ENCODE data around the gene ZNF628.
"Not testable (repeated sequence)": the region's sequence is repeated elsewhere in the genome, so short reads cannot be mapped to it uniquely, and the experiment has no call there.

The ZNF628 gene

DNA sequence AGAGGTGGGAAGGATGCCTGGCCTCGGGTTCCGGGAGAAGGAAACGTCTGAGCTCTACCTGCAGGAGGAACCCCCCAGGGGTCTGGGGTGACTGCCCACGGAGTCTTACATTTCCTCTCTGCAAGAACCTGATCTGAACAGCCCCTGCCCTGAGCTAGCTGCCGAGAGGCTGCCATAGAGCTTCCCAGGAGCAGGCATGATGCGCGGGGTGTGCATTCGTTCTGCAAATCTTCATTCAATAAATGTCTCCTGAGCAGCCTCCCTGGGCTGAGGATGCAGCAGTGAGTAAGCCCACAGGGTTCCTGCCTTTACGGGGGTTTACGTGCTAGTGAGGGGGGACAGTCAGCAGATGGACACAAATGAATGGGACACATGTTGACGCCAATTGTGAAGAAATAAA is 31.8 kb upstream of the ZNF628 start:
- Histone ChIP-seq H4K20me1 (ENCODE audit: control insufficient read depth, insufficient read depth, low read depth, low read length) (no peaks in the 10 kb centered on the region; the same call in 1 of the 2 replicates), H3K4me2 (ENCODE audit: low read length) (no peak overlapping the region), H3K36me3 (ENCODE audit: control insufficient read depth, low read length) (no peaks in the 10 kb centered on the region), H3K4me1 (ENCODE audit: control insufficient read depth, low read length) (peaks cover 15% of the 10 kb centered on the region), H3F3A (ENCODE audit: control insufficient read depth, insufficient read depth) (peaks cover 5% of the 10 kb centered on the region; the same call in 1 of the 2 replicates), H3K9me2 (replicated peaks; ENCODE audit: control insufficient read depth, low read length) (no peaks in the 10 kb centered on the region), H3K27me3 (ENCODE audit: control insufficient read depth, low read length) (peaks cover 32% of the 10 kb centered on the region), H3K4me3 (ENCODE audit: low read length) (no peak overlapping the region), H3K27ac (ENCODE audit: low read depth, low read length) (no peak overlapping the region), H3K79me2 (ENCODE audit: control insufficient read depth, low read length) (no peaks in the 10 kb centered on the region), H3K9me3 (ENCODE audit: control insufficient read depth, insufficient read depth, low read length) (no peaks in the 10 kb centered on the region)
- TF ChIP-seq EZH2phosphoT487 (IDR thresholded peaks at IDR 0.05; ENCODE audit: borderline replicate concordance, low read length): no peak

- Histone ChIP-seq H3K36me3 (ENCODE audit: control insufficient read depth, low read length) (no peaks in the 10 kb centered on the region), H3K79me2 (ENCODE audit: control insufficient read depth, low read length) (no peaks in the 10 kb centered on the region), H3K9me2 (replicated peaks; ENCODE audit: control insufficient read depth, low read length) (no peaks in the 10 kb centered on the region), H3K4me3 (ENCODE audit: low read length) (no peak overlapping the region), H3K4me2 (ENCODE audit: low read length) (no peak overlapping the region), H3K27ac (ENCODE audit: low read depth, low read length) (no peak overlapping the region), H3K4me1 (ENCODE audit: control insufficient read depth, low read length) (peaks cover 8% of the 10 kb centered on the region), H3F3A (ENCODE audit: control insufficient read depth, insufficient read depth) (peaks cover 5% of the 10 kb centered on the region; the same call in 1 of the 2 replicates), H3K27me3 (ENCODE audit: control insufficient read depth, low read length) (peaks cover 26% of the 10 kb centered on the region), H3K9me3 (ENCODE audit: control insufficient read depth, insufficient read depth, low read length) (no peaks in the 10 kb centered on the region), H4K20me1 (ENCODE audit: control insufficient read depth, insufficient read depth, low read depth, low read length) (no peaks in the 10 kb centered on the region)
- TF ChIP-seq CTCF (IDR thresholded peaks at IDR 0.05; ENCODE audit: low read depth, low read length, poor library complexity, severe bottlenecking): no peak
- TF ChIP-seq EZH2phosphoT487 (IDR thresholded peaks at IDR 0.05; ENCODE audit: borderline replicate concordance, low read length): no peak
Observed at GRCh38 chr19:55446060-55446459, 30.4 kb upstream of the ZNF628 start.

DNA sequence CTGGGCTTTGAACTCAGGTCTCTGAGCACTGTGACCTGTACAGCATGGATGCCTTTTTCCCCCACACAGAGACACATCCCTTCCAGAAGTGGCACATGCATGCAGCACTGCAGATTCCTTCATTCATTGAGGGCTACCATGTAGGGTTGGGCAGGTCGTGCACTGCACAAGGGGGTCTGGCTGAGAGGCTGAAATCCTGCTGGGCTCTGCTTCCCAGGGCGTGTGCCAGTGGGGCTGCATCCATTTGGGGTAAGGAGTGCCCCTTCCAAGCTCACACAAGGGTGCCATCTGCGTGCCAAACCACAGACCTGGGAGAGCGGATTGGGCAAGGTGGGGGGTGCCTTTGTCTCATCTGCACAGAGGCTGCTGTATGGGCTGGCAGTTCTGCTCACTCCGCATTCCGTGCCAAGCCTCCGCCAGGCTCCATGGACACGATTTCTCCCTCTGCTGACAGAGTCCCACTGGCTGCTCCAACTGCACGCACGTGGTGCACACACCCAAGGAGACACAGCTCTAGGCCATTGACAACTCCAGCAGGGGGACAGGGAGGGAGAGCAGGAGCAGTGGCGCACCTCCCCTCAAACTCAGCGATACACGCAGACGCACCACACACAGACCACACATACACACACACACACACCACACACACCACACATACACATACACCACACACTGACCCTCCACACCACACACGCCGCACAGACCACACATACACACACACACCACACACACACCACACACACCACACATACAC is 28.8 kb upstream of the ZNF628 start:
- H3K9me2 ChIP-seq (replicated peaks; ENCODE audit: control insufficient read depth, low read length): no peaks in the 10 kb centered on the region
- peaks cover 25% of the 10 kb centered on the region for H3K27me3 ChIP-seq (ENCODE audit: control insufficient read depth, low read length)
- no peak overlapping the region for H3K4me3 ChIP-seq (ENCODE audit: low read length)
- H3K27ac ChIP-seq (ENCODE audit: low read depth, low read length): no peak overlapping the region
- H3K79me2 ChIP-seq (ENCODE audit: control insufficient read depth, low read length): no peaks in the 10 kb centered on the region
- no peaks in the 10 kb centered on the region for H4K20me1 ChIP-seq (ENCODE audit: control insufficient read depth, insufficient read depth, low read depth, low read length)
- H3F3A ChIP-seq (ENCODE audit: control insufficient read depth, insufficient read depth): no peaks in the 10 kb centered on the region
- no peak for TF ChIP-seq EZH2phosphoT487 (IDR thresholded peaks at IDR 0.05; ENCODE audit: borderline replicate concordance, low read length)
- no peak for TF ChIP-seq CTCF (IDR thresholded peaks at IDR 0.05; ENCODE audit: low read depth, low read length, poor library complexity, severe bottlenecking)
- H3K4me1 ChIP-seq (ENCODE audit: control insufficient read depth, low read length): no peaks in the 10 kb centered on the region
- no peaks in the 10 kb centered on the region for H3K9me3 ChIP-seq (ENCODE audit: control insufficient read depth, insufficient read depth, low read length)
- H3K36me3 ChIP-seq (ENCODE audit: control insufficient read depth, low read length): no peaks in the 10 kb centered on the region
- H3K4me2 ChIP-seq (ENCODE audit: low read length): no peak overlapping the region

- not testable (repeated sequence) for H3K27ac ChIP-seq (ENCODE audit: low read depth, low read length); H3K36me3 ChIP-seq (ENCODE audit: control insufficient read depth, low read length); H3F3A ChIP-seq (ENCODE audit: control insufficient read depth, insufficient read depth); H3K4me3 ChIP-seq (ENCODE audit: low read length); H3K4me1 ChIP-seq (ENCODE audit: control insufficient read depth, low read length); H4K20me1 ChIP-seq (ENCODE audit: control insufficient read depth, insufficient read depth, low read depth, low read length); H3K9me2 ChIP-seq (replicated peaks; ENCODE audit: control insufficient read depth, low read length); H3K79me2 ChIP-seq (ENCODE audit: control insufficient read depth, low read length); H3K9me3 ChIP-seq (ENCODE audit: control insufficient read depth, insufficient read depth, low read length); H3K4me2 ChIP-seq (ENCODE audit: low read length)
- peaks cover 23% of the 10 kb centered on the region for H3K27me3 ChIP-seq (ENCODE audit: control insufficient read depth, low read length)
Observed at GRCh38 chr19:55448175-55448490, 28.3 kb upstream of the ZNF628 start.

Measured in DOHH2 (cell line).